GM23338 (cell line): Measurements from ENCODE around the gene STPG4. TPM values are rescaled to one million over a fixed set of nuclear protein-coding genes. Genes with fewer than 3 reads are reported as not detected.
A peak's percentile ranks its signal among the peaks of the same experiment; 100 is the strongest.

Experiments used
- ATAC-seq: fragments of 200-7000 bp; cut with Tn5 transposase; 3 replicates; pipeline ENCODE4 v1.9.1; 2020
- DNase-seq: peaks from one replicate; pipeline ENCODE4 v3.0.0-alpha.2; 2015; ENCODE audit warnings: low spot score
- H2AFZ ChIP-seq: fragments of 200-600 bp; sonication (generic); 2 replicates; pipeline ENCODE4 v1.8.0; 2016; ENCODE audit warnings: antibody characterized with exemption, mild to moderate bottlenecking, moderate library complexity
- H3F3A ChIP-seq: fragments of 200-600 bp; sonication (generic); replicated peaks from 2 replicates; pipeline ENCODE4 v1.8.0; 2017; ENCODE audit warnings: antibody characterized with exemption, mixed run types, low read depth
- H3K27ac ChIP-seq: fragments of 200-600 bp; sonication (generic); 2 replicates; pipeline ENCODE4 v1.6.1; 2016; ENCODE audit warnings: low read depth
- H3K27me3 ChIP-seq: fragments of 200-600 bp; sonication (generic); 2 replicates; pipeline ENCODE4 v1.8.0; 2016; ENCODE audit warnings: mild to moderate bottlenecking, mixed run types, moderate library complexity; ENCODE audit not compliant: insufficient read depth
- H3K36me3 ChIP-seq: fragments of 200-600 bp; sonication (generic); 2 replicates; pipeline ENCODE4 v1.8.0; 2016; ENCODE audit warnings: mild to moderate bottlenecking; ENCODE audit not compliant: insufficient read depth
- H3K4me1 ChIP-seq: fragments of 200-600 bp; sonication (generic); 2 replicates; pipeline ENCODE4 v1.8.0; 2016; ENCODE audit warnings: mild to moderate bottlenecking, moderate library complexity; ENCODE audit not compliant: insufficient read depth
- H3K4me2 ChIP-seq: fragments of 200-600 bp; sonication (generic); 2 replicates; pipeline ENCODE4 v1.7.1; 2017; ENCODE audit warnings: mixed run types
- H3K4me3 ChIP-seq: fragments of 200-600 bp; sonication (generic); 2 replicates; pipeline ENCODE4 v1.6.1; 2016; ENCODE audit warnings: mixed run types
- H3K79me2 ChIP-seq: fragments of 200-600 bp; sonication (generic); replicated peaks from 2 replicates; pipeline ENCODE4 v1.8.0; 2017; ENCODE audit warnings: mild to moderate bottlenecking; ENCODE audit not compliant: insufficient read depth
- H3K9me2 ChIP-seq: fragments of 200-600 bp; sonication (generic); 2 replicates; pipeline ENCODE4 v1.8.0; 2017; ENCODE audit not compliant: insufficient read depth
- H4K20me1 ChIP-seq: fragments of 200-600 bp; sonication (generic); replicated peaks from 2 replicates; pipeline ENCODE4 v1.8.0; 2017; ENCODE audit warnings: mild to moderate bottlenecking; ENCODE audit not compliant: insufficient read depth
- H3K27ac Mint-ChIP-seq: 2 replicates; pipeline ENCODE4 v1.8.0; 2020; ENCODE audit warnings: inconsistent platforms, mild to moderate bottlenecking, moderate library complexity, mixed read lengths
- H3K27me3 Mint-ChIP-seq: 3 replicates; pipeline ENCODE4 v1.8.0; 2022; ENCODE audit warnings: low read depth, mild to moderate bottlenecking, moderate library complexity, mixed read lengths, inconsistent platforms; ENCODE audit not compliant: insufficient read depth, poor library complexity
- H3K36me3 Mint-ChIP-seq: 3 replicates; pipeline ENCODE4 v1.8.0; 2021; ENCODE audit warnings: low read depth, mild to moderate bottlenecking, inconsistent platforms, moderate library complexity, mixed read lengths
- H3K4me1 Mint-ChIP-seq: 3 replicates; pipeline ENCODE4 v1.8.0; 2020; ENCODE audit warnings: mild to moderate bottlenecking, inconsistent platforms, mixed read lengths
- H3K4me3 Mint-ChIP-seq: 3 replicates; pipeline ENCODE4 v1.8.0; 2021; ENCODE audit warnings: moderate library complexity, mild to moderate bottlenecking, inconsistent platforms, mixed read lengths
- H3K9me3 Mint-ChIP-seq: 3 replicates; pipeline ENCODE4 v1.8.0; 2020; ENCODE audit warnings: moderate library complexity, mild to moderate bottlenecking, inconsistent platforms, mixed read lengths
- CREB1 ChIP-seq: fragments of 250-450 bp; sonication (Bioruptor Pico); IDR thresholded peaks from 2 replicates; pipeline ENCODE4 v1.5.0; 2020; ENCODE audit warnings: low read depth, mild to moderate bottlenecking, moderate library complexity
- CTCF ChIP-seq, 2 experiments: fragments of 200-600 bp in 1 of 2; sonication (generic) in 1 of 2; conservative IDR thresholded peaks; 2 replicates each; pipeline versions ENCODE4 v1.5.1 to v1.6.1; 2016 to 2017; ENCODE audit warnings: antibody characterized with exemption in 2 of 2, low read depth in 2 of 2, mild to moderate bottlenecking in 2 of 2, moderate library complexity in 1 of 2
- ETS1 ChIP-seq: IDR thresholded peaks from 2 replicates; pipeline ENCODE4 v1.6.1; 2016; ENCODE audit warnings: antibody characterized with exemption
- EZH2 ChIP-seq: fragments of 200-600 bp; sonication (generic); IDR thresholded peaks from one replicate; pipeline ENCODE4 v1.8.0; 2017; ENCODE audit warnings: antibody characterized with exemption, mild to moderate bottlenecking, low read depth; ENCODE audit not compliant: unreplicated experiment
- EZH2phosphoT487 ChIP-seq: fragments of 200-600 bp; sonication (generic); IDR thresholded peaks from one replicate; pipeline ENCODE4 v1.8.1; 2018; ENCODE audit warnings: antibody characterized with exemption; ENCODE audit not compliant: unreplicated experiment
- JUNB ChIP-seq: IDR thresholded peaks from one replicate; pipeline ENCODE4 v1.6.1; 2016; ENCODE audit warnings: antibody characterized with exemption; ENCODE audit not compliant: unreplicated experiment
- NANOG ChIP-seq: IDR thresholded peaks from 2 replicates; pipeline ENCODE4 v1.6.1; 2016; ENCODE audit warnings: antibody characterized with exemption, borderline replicate concordance
- POLR2AphosphoS5 ChIP-seq: IDR thresholded peaks from 2 replicates; pipeline ENCODE4 v1.6.1; 2016; ENCODE audit warnings: antibody characterized with exemption, low read depth
- REST ChIP-seq: IDR thresholded peaks from one replicate; pipeline ENCODE4 v1.6.1; 2018; ENCODE audit warnings: antibody characterized with exemption; ENCODE audit not compliant: unreplicated experiment
- STAT1 ChIP-seq: IDR thresholded peaks from one replicate; pipeline ENCODE4 v1.6.1; 2016; ENCODE audit warnings: antibody characterized with exemption; ENCODE audit not compliant: unreplicated experiment
- ZNF114 ChIP-seq: fragments of 250-450 bp; sonication (Bioruptor Pico); IDR thresholded peaks from 2 replicates; pipeline ENCODE4 v1.5.0; 2020; ENCODE audit warnings: mild to moderate bottlenecking, moderate library complexity
- ZNF331 ChIP-seq: fragments of 250-450 bp; sonication (Bioruptor Pico); IDR thresholded peaks from 2 replicates; pipeline ENCODE4 v1.5.0; 2020; ENCODE audit warnings: low read depth, mild to moderate bottlenecking, moderate library complexity
- ZNF462 ChIP-seq: fragments of 250-450 bp; sonication (Bioruptor Pico); IDR thresholded peaks from 2 replicates; pipeline ENCODE4 v1.5.0; 2020; ENCODE audit warnings: mild to moderate bottlenecking, moderate library complexity
- polyA plus RNA-seq: library from polyadenylated mRNA; unstranded; fragments of >200 nt; fragmentation: Nextera tagmentation; extraction: Ambion mirVana; gene quantifications from 2 replicates; pipeline ENCODE4 v1.2.1, GENCODE V29; 2016
- total RNA-seq: library from RNA; depleted of rRNA; stranded (reverse); fragments of >200 nt; shearing (Covaris generic); gene quantifications from 2 replicates; pipeline ENCODE4 v1.2.3, GENCODE V29; 2014

Gene STPG4
- total and polyA plus RNA-seq, 2 experiments from 2014 or later: 0.28 TPM; not detected in 1

GRCh38 chr2:47074691-47075090 is 80.4 kb downstream of the STPG4 start:
- no peaks in the 10 kb centered on the region for H3K9me3 Mint-ChIP-seq
- no peak for ATAC-seq
- peaks cover 28% of the 10 kb centered on the region for H3K4me1 ChIP-seq
- H3F3A ChIP-seq: no peaks in the 10 kb centered on the region; the same call in 1 of the 2 replicates
- no peaks in the 10 kb centered on the region for H3K79me2 ChIP-seq
- no peaks in the 10 kb centered on the region for H3K36me3 ChIP-seq
- no peaks in the 10 kb centered on the region for H3K9me2 ChIP-seq
- H3K27me3 Mint-ChIP-seq: peaks cover 25% of the 10 kb centered on the region
- H3K27ac ChIP-seq: no peak overlapping the region
- peaks cover 2% of the 10 kb centered on the region; the same call in 2 of the 3 replicates for H3K36me3 Mint-ChIP-seq
- H4K20me1 ChIP-seq: no peaks in the 10 kb centered on the region
- no peak overlapping the region for H3K4me3 Mint-ChIP-seq
- H2AFZ ChIP-seq: no peak overlapping the region
- H3K27ac Mint-ChIP-seq: peak overlapping the region; percentile 33
- H3K27me3 ChIP-seq: no peaks in the 10 kb centered on the region
- DNase-seq: no peak
- no peak for TF ChIP-seq EZH2phosphoT487
- TF ChIP-seq JUNB: no peak
- TF ChIP-seq POLR2AphosphoS5: no peak
- TF ChIP-seq ZNF462 (CRISPR knock-in tag): no peak
- TF ChIP-seq ZNF331: no peak
- TF ChIP-seq CTCF (conservative IDR thresholded peaks at IDR 0.05; ENCODE audit: low read depth in 2 of 2): no peak
- no peak for TF ChIP-seq CREB1 (CRISPR knock-in tag)
- no peak for TF ChIP-seq EZH2
- no peak for TF ChIP-seq ETS1
- no peak for TF ChIP-seq NANOG
- no peak for TF ChIP-seq ZNF114 (CRISPR knock-in tag)
- TF ChIP-seq STAT1: no peak
- TF ChIP-seq REST: no peak
- no peak overlapping the region for H3K4me2 ChIP-seq
- no peak overlapping the region for H3K4me3 ChIP-seq
- H3K4me1 Mint-ChIP-seq: peaks cover 67% of the 10 kb centered on the region
